ENCODE measurements around the gene ATP2B2.

ATP2B2 gene

GRCh38 chr3:10357592-10358308 is 147.6 kb downstream of the ATP2B2 start:
- no peak overlapping the region for H3K23ac ChIP-seq (ENCODE audit: low read length)
- H3K9ac ChIP-seq (ENCODE audit: low read length) = no peak overlapping the region
- H2BK120ac ChIP-seq (ENCODE audit: insufficient read depth, low read length, poor library complexity) = no peak overlapping the region
- H3K4ac ChIP-seq (ENCODE audit: low read depth, low read length) = no peak overlapping the region
- no CpG with 5 or more reads among the region's 7 CpGs for WGBS (ENCODE audit: extremely low coverage, insufficient coverage, insufficient read length)
- no peak overlapping the region for H3K14ac ChIP-seq (ENCODE audit: low read length)
- no peak overlapping the region for H3K18ac ChIP-seq (ENCODE audit: low read length)
- H3K27me3 ChIP-seq (ENCODE audit: insufficient read depth, low read length) = no peaks in the 10 kb centered on the region
- peak in 1 of 2 donors; percentile 6 for DNase-seq
- no peak overlapping the region for H3K4me3 ChIP-seq (ENCODE audit: low read depth, low read length)
- H3K79me1 ChIP-seq (ENCODE audit: low read length) = no peaks in the 10 kb centered on the region
- H3K4me1 ChIP-seq (ENCODE audit: control insufficient read depth in 1 of 2, insufficient read depth in 2 of 2, low read length in 2 of 2) = no peaks in the 10 kb centered on the region
- H4K91ac ChIP-seq (ENCODE audit: low read depth, low read length) = no peak overlapping the region
- no peak overlapping the region for H4K12ac ChIP-seq (ENCODE audit: low read depth, low read length)
- no peak overlapping the region for H2AFZ ChIP-seq (ENCODE audit: insufficient read depth, low read length, poor library complexity)
- no peaks in the 10 kb centered on the region for H3K9me3 ChIP-seq (ENCODE audit: insufficient read depth, low read depth, low read length)
- no peak overlapping the region for H4K8ac ChIP-seq (ENCODE audit: low read depth, low read length)
- no peak overlapping the region for H2AK5ac ChIP-seq (ENCODE audit: low read length)
- H2BK5ac ChIP-seq (ENCODE audit: low read depth, low read length, poor library complexity) = no peak overlapping the region
- no peaks in the 10 kb centered on the region for H3K36me3 ChIP-seq (ENCODE audit: control insufficient read depth in 1 of 2, insufficient read depth in 2 of 2, low read length in 2 of 2)
- no peak overlapping the region for H3K4me2 ChIP-seq (ENCODE audit: low read length)
- no peaks in the 10 kb centered on the region for H3K79me2 ChIP-seq (ENCODE audit: control insufficient read depth, insufficient read depth, low read length, poor library complexity)
- no peak overlapping the region for H3K27ac ChIP-seq (ENCODE audit: low read depth, low read length)
- H2BK12ac ChIP-seq (ENCODE audit: low read length) = no peak overlapping the region

- Histone ChIP-seq H2BK12ac (ENCODE audit: low read length) (no peak overlapping the region), H3K18ac (ENCODE audit: low read length) (no peak overlapping the region), H3K79me2 (ENCODE audit: control insufficient read depth, insufficient read depth, low read length, poor library complexity) (no peaks in the 10 kb centered on the region), H3K23ac (ENCODE audit: low read length) (no peak overlapping the region), H4K91ac (ENCODE audit: low read depth, low read length) (no peak overlapping the region), H3K4me2 (ENCODE audit: low read length) (no peak overlapping the region), H2AK5ac (ENCODE audit: low read length) (no peak overlapping the region), H2BK5ac (ENCODE audit: low read depth, low read length, poor library complexity) (no peak overlapping the region), H3K9me3 (ENCODE audit: insufficient read depth, low read depth, low read length) (no peaks in the 10 kb centered on the region), H2BK120ac (ENCODE audit: insufficient read depth, low read length, poor library complexity) (no peak overlapping the region), H2AFZ (ENCODE audit: insufficient read depth, low read length, poor library complexity) (no peak overlapping the region), H3K79me1 (ENCODE audit: low read length) (no peaks in the 10 kb centered on the region), H4K12ac (ENCODE audit: low read depth, low read length) (no peak overlapping the region), H3K14ac (ENCODE audit: low read length) (no peak overlapping the region), H3K4me3 (ENCODE audit: low read depth, low read length) (no peak overlapping the region), H3K36me3 (ENCODE audit: control insufficient read depth in 1 of 2, insufficient read depth in 2 of 2, low read length in 2 of 2) (no peaks in the 10 kb centered on the region), H3K4me1 (ENCODE audit: control insufficient read depth in 1 of 2, insufficient read depth in 2 of 2, low read length in 2 of 2) (no peaks in the 10 kb centered on the region), H3K27ac (ENCODE audit: low read depth, low read length) (no peak overlapping the region), H4K8ac (ENCODE audit: low read depth, low read length) (no peak overlapping the region), H3K9ac (ENCODE audit: low read length) (no peak overlapping the region), H3K27me3 (ENCODE audit: insufficient read depth, low read length) (no peaks in the 10 kb centered on the region), H3K4ac (ENCODE audit: low read depth, low read length) (no peak overlapping the region)
- WGBS (ENCODE audit: extremely low coverage, insufficient coverage, insufficient read length) = no CpG with 5 or more reads among the region's 6 CpGs
- no peak for DNase-seq
Measured at GRCh38 chr3:10357095-10357494, 148.3 kb downstream of the ATP2B2 start.

GRCh38 chr3:10356461-10356981 is 148.9 kb downstream of the ATP2B2 start:
- Histone ChIP-seq H3K27me3 (ENCODE audit: insufficient read depth, low read length) (no peaks in the 10 kb centered on the region), H3K79me1 (ENCODE audit: low read length) (no peaks in the 10 kb centered on the region), H3K27ac (ENCODE audit: low read depth, low read length) (no peak overlapping the region), H3K4me3 (ENCODE audit: low read depth, low read length) (no peak overlapping the region), H3K9me3 (ENCODE audit: insufficient read depth, low read depth, low read length) (no peaks in the 10 kb centered on the region), H3K36me3 (ENCODE audit: control insufficient read depth in 1 of 2, insufficient read depth in 2 of 2, low read length in 2 of 2) (no peaks in the 10 kb centered on the region), H2AK5ac (ENCODE audit: low read length) (no peak overlapping the region), H3K14ac (ENCODE audit: low read length) (no peak overlapping the region), H2BK120ac (ENCODE audit: insufficient read depth, low read length, poor library complexity) (no peak overlapping the region), H2AFZ (ENCODE audit: insufficient read depth, low read length, poor library complexity) (no peak overlapping the region), H3K4ac (ENCODE audit: low read depth, low read length) (no peak overlapping the region), H4K8ac (ENCODE audit: low read depth, low read length) (no peak overlapping the region), H3K4me2 (ENCODE audit: low read length) (no peak overlapping the region), H3K9ac (ENCODE audit: low read length) (no peak overlapping the region), H3K4me1 (ENCODE audit: control insufficient read depth in 1 of 2, insufficient read depth in 2 of 2, low read length in 2 of 2) (no peaks in the 10 kb centered on the region), H2BK5ac (ENCODE audit: low read depth, low read length, poor library complexity) (no peak overlapping the region), H4K12ac (ENCODE audit: low read depth, low read length) (no peak overlapping the region), H3K18ac (ENCODE audit: low read length) (no peak overlapping the region), H3K23ac (ENCODE audit: low read length) (no peak overlapping the region), H4K91ac (ENCODE audit: low read depth, low read length) (no peak overlapping the region), H3K79me2 (ENCODE audit: control insufficient read depth, insufficient read depth, low read length, poor library complexity) (no peaks in the 10 kb centered on the region), H2BK12ac (ENCODE audit: low read length) (no peak overlapping the region)
- WGBS (ENCODE audit: extremely low coverage, insufficient coverage, insufficient read length) = no CpG with 5 or more reads among the region's 5 CpGs
- DNase-seq = no peak

- no peak overlapping the region for H3K23ac ChIP-seq (ENCODE audit: low read length)
- no peak overlapping the region for H2BK12ac ChIP-seq (ENCODE audit: low read length)
- H3K14ac ChIP-seq (ENCODE audit: low read length) = no peak overlapping the region
- H3K4ac ChIP-seq (ENCODE audit: low read depth, low read length) = no peak overlapping the region
- no peak overlapping the region for H3K27ac ChIP-seq (ENCODE audit: low read depth, low read length)
- H2BK5ac ChIP-seq (ENCODE audit: low read depth, low read length, poor library complexity) = no peak overlapping the region
- H2AFZ ChIP-seq (ENCODE audit: insufficient read depth, low read length, poor library complexity) = no peak overlapping the region
- H3K18ac ChIP-seq (ENCODE audit: low read length) = no peak overlapping the region
- no peak overlapping the region for H3K9ac ChIP-seq (ENCODE audit: low read length)
- H3K79me1 ChIP-seq (ENCODE audit: low read length) = no peaks in the 10 kb centered on the region
- no CpG with 5 or more reads among the region's 13 CpGs for WGBS (ENCODE audit: extremely low coverage, insufficient coverage, insufficient read length)
- no peak overlapping the region for H3K4me3 ChIP-seq (ENCODE audit: low read depth, low read length)
- no peaks in the 10 kb centered on the region for H3K4me1 ChIP-seq (ENCODE audit: control insufficient read depth in 1 of 2, insufficient read depth in 2 of 2, low read length in 2 of 2)
- H3K36me3 ChIP-seq (ENCODE audit: control insufficient read depth in 1 of 2, insufficient read depth in 2 of 2, low read length in 2 of 2) = no peaks in the 10 kb centered on the region
- peaks cover 1% of the 10 kb centered on the region for H3K9me3 ChIP-seq (ENCODE audit: insufficient read depth, low read depth, low read length)
- H2AK5ac ChIP-seq (ENCODE audit: low read length) = no peak overlapping the region
- H4K12ac ChIP-seq (ENCODE audit: low read depth, low read length) = no peak overlapping the region
- H3K27me3 ChIP-seq (ENCODE audit: insufficient read depth, low read length) = no peaks in the 10 kb centered on the region
- H3K4me2 ChIP-seq (ENCODE audit: low read length) = no peak overlapping the region
- DNase-seq = no peak
- H2BK120ac ChIP-seq (ENCODE audit: insufficient read depth, low read length, poor library complexity) = no peak overlapping the region
- no peak overlapping the region for H4K91ac ChIP-seq (ENCODE audit: low read depth, low read length)
- no peaks in the 10 kb centered on the region for H3K79me2 ChIP-seq (ENCODE audit: control insufficient read depth, insufficient read depth, low read length, poor library complexity)
- H4K8ac ChIP-seq (ENCODE audit: low read depth, low read length) = no peak overlapping the region
Measured at GRCh38 chr3:10354361-10355015, 150.9 kb downstream of the ATP2B2 start.
